ENCODE data around the gene TENM3.

TENM3 gene

DNA sequence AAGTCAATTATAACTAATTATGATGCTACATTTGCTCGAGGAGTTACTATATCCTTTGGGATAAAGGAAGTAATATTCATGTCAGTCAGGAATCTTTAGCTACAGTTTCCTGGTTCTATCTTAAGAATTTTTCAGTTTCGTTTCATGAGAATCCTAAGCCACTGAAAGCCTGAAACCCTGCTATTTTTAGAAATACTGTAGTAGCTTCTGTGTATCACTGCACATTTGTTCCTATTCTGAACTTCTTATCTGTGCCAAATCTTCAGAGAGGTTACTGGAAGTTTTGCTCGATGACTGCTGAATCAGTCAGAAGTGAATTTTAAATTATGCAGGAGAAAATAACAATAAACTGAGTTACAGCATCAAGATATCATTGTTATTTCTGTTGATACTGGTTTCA, 249.2 kb downstream of the TENM3 start:
- H3K9me3 ChIP-seq (ENCODE audit: control insufficient read depth in 2 of 2, low read length in 2 of 2) = no peaks in the 10 kb centered on the region
- H3K4me3 ChIP-seq (ENCODE audit: low read length in 2 of 2) = no peak overlapping the region
- H3K9ac ChIP-seq (ENCODE audit: low read depth in 1 of 2, low read length in 2 of 2) = no peak overlapping the region
- no peak overlapping the region for H3K27ac ChIP-seq (ENCODE audit: low read depth in 2 of 2, low read length in 2 of 2)
- no peaks in the 10 kb centered on the region for H3K36me3 ChIP-seq (ENCODE audit: control insufficient read depth in 2 of 2, insufficient read depth in 2 of 2, low read length in 2 of 2)
- no peaks in the 10 kb centered on the region for H3K27me3 ChIP-seq (ENCODE audit: control insufficient read depth in 2 of 2, insufficient read depth in 2 of 2, low read length in 2 of 2)
- no peaks in the 10 kb centered on the region for H3K4me1 ChIP-seq (ENCODE audit: control insufficient read depth in 2 of 2, insufficient read depth in 2 of 2, low read length in 2 of 2)

DNA sequence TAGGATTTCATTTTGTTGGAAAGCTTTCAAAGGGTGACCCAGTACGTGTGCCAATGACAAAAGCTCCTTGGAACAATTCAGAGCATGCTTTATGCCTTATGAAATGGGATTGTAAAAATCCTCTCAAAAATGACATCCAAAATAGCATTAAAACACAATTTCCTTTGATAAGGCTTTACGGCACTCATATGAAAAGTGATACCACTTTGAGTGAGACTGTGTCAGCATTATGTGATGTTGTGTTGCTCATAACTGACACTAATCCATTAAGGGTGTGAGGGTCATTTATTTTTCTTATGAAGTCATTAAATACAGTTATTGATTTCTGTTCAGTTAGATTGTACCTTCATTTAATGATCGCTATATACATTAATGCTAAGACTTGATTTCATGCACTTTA, 250.2 kb downstream of the TENM3 start:
- no peaks in the 10 kb centered on the region for H3K4me1 ChIP-seq (ENCODE audit: control insufficient read depth in 2 of 2, insufficient read depth in 2 of 2, low read length in 2 of 2)
- no peaks in the 10 kb centered on the region for H3K36me3 ChIP-seq (ENCODE audit: control insufficient read depth in 2 of 2, insufficient read depth in 2 of 2, low read length in 2 of 2)
- no peaks in the 10 kb centered on the region for H3K9me3 ChIP-seq (ENCODE audit: control insufficient read depth in 2 of 2, low read length in 2 of 2)
- no peak overlapping the region for H3K9ac ChIP-seq (ENCODE audit: low read depth in 1 of 2, low read length in 2 of 2)
- H3K27ac ChIP-seq (ENCODE audit: low read depth in 2 of 2, low read length in 2 of 2) = no peak overlapping the region
- H3K27me3 ChIP-seq (ENCODE audit: control insufficient read depth in 2 of 2, insufficient read depth in 2 of 2, low read length in 2 of 2) = no peaks in the 10 kb centered on the region
- no peak overlapping the region for H3K4me3 ChIP-seq (ENCODE audit: low read length in 2 of 2)

DNA sequence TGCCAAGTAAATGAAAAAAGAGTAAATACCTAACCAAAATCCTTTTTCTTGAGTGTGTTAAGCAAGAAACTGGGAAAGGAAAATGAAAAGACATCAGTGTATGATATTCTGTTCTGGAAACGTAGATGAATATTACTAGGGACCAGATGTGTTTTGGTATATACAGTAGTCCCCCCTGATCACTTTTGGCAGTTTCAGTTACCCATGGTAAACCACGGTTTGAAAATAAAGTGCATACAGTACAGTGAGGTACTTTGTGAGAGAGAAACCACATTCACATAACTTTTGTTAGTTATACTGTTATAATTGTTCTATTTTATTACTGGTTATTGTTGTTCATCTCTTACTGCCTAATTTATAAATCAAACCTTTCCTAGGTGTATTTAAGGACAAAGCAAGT, 250.9 kb downstream of the TENM3 start:
- Histone ChIP-seq H3K36me3 (ENCODE audit: control insufficient read depth in 2 of 2, insufficient read depth in 2 of 2, low read length in 2 of 2) (no peaks in the 10 kb centered on the region), H3K4me1 (ENCODE audit: control insufficient read depth in 2 of 2, insufficient read depth in 2 of 2, low read length in 2 of 2) (no peaks in the 10 kb centered on the region), H3K27me3 (ENCODE audit: control insufficient read depth in 2 of 2, insufficient read depth in 2 of 2, low read length in 2 of 2) (no peaks in the 10 kb centered on the region), H3K9me3 (ENCODE audit: control insufficient read depth in 2 of 2, low read length in 2 of 2) (no peaks in the 10 kb centered on the region), H3K9ac (ENCODE audit: low read depth in 1 of 2, low read length in 2 of 2) (no peak overlapping the region), H3K27ac (ENCODE audit: low read depth in 2 of 2, low read length in 2 of 2) (no peak overlapping the region), H3K4me3 (ENCODE audit: low read length in 2 of 2) (no peak overlapping the region)

DNA sequence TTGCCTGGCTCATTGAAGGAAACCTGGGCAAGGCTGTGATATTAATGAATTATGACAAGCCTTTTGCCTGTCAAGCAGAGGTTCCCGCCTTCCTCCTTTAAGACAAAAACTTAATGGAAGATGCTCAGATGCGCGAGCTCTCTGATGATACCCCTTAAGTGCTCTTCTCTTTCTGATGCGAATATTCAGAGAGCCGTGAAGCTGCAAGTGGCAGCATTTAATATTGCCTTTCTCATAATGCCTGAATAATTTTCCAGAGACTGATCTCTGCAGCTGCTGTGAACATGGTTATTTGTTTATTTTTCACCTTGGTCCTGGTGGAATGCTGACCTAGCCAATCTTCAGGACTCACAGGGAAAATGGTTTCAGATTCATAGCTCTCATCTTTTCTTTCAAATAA, 251.8 kb downstream of the TENM3 start:
- Histone ChIP-seq H3K36me3 (ENCODE audit: control insufficient read depth in 2 of 2, insufficient read depth in 2 of 2, low read length in 2 of 2) (no peaks in the 10 kb centered on the region), H3K27me3 (ENCODE audit: control insufficient read depth in 2 of 2, insufficient read depth in 2 of 2, low read length in 2 of 2) (no peaks in the 10 kb centered on the region), H3K27ac (ENCODE audit: low read depth in 2 of 2, low read length in 2 of 2) (no peak overlapping the region), H3K9me3 (ENCODE audit: control insufficient read depth in 2 of 2, low read length in 2 of 2) (no peaks in the 10 kb centered on the region), H3K4me1 (ENCODE audit: control insufficient read depth in 2 of 2, insufficient read depth in 2 of 2, low read length in 2 of 2) (no peaks in the 10 kb centered on the region), H3K4me3 (ENCODE audit: low read length in 2 of 2) (no peak overlapping the region), H3K9ac (ENCODE audit: low read depth in 1 of 2, low read length in 2 of 2) (no peak overlapping the region)

DNA sequence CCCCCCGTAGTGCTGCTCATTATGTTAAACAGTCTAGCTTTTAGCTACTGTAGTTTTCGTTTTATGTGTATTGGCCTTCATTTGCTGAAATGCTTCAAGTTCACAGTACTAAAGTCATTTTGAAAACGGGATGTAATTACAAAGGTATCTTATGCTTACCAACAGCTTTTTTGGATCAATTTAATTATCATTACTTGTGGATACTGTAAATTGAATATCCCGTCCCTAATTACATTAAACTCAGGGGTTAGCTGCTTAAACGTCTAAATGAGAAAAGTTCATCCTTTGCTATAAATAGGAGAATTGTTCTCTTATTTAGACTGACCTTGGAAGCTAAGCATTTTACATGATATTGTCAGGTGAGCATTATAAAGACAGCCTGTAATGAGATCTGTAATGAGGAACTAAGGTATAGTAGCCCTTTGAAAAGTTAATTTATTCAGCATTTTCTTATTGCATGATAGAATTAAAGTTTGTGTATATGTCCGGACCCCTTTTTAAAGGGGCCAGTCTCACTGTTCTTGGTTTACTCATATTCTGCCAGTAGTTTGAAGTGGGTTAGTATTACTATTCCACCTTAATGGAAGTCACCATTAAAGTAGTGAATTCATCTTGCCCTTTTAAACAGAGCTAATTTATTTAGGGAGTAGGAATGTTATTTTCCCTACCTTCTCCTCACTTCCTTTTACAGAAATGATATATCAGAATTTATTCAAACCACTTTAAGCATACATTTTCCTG, 252.6 kb downstream of the TENM3 start:
- H3K27ac ChIP-seq (ENCODE audit: low read depth in 2 of 2, low read length in 2 of 2) = no peak overlapping the region
- H3K4me1 ChIP-seq (ENCODE audit: control insufficient read depth in 2 of 2, insufficient read depth in 2 of 2, low read length in 2 of 2) = no peaks in the 10 kb centered on the region
- no peaks in the 10 kb centered on the region for H3K36me3 ChIP-seq (ENCODE audit: control insufficient read depth in 2 of 2, insufficient read depth in 2 of 2, low read length in 2 of 2)
- H3K27me3 ChIP-seq (ENCODE audit: control insufficient read depth in 2 of 2, insufficient read depth in 2 of 2, low read length in 2 of 2) = no peaks in the 10 kb centered on the region
- no peaks in the 10 kb centered on the region for H3K9me3 ChIP-seq (ENCODE audit: control insufficient read depth in 2 of 2, low read length in 2 of 2)
- no peak overlapping the region for H3K4me3 ChIP-seq (ENCODE audit: low read length in 2 of 2)
- no peak overlapping the region for H3K9ac ChIP-seq (ENCODE audit: low read depth in 1 of 2, low read length in 2 of 2)

DNA sequence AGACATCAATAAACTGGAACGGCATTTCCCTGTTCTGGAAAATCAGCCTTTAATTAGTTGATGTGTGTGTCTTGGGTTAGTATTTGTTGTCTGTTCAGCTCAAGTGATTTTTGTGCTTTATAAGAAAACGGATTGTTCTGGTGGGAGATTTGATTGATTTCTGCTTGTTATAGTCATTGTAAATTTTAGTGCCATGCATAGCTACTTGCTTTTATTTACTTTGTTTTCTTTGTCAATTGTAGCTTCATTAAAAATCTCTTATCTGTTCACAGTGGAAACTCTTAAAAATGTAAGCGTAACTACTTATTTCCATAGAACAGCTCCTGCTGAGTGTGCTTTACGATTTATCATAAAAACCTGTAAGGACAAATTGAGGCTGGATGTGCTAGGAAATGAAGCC, 253.2 kb downstream of the TENM3 start:
- Histone ChIP-seq H3K9me3 (ENCODE audit: control insufficient read depth in 2 of 2, low read length in 2 of 2) (no peaks in the 10 kb centered on the region), H3K4me3 (ENCODE audit: low read length in 2 of 2) (no peak overlapping the region), H3K4me1 (ENCODE audit: control insufficient read depth in 2 of 2, insufficient read depth in 2 of 2, low read length in 2 of 2) (no peaks in the 10 kb centered on the region), H3K36me3 (ENCODE audit: control insufficient read depth in 2 of 2, insufficient read depth in 2 of 2, low read length in 2 of 2) (no peaks in the 10 kb centered on the region), H3K27ac (ENCODE audit: low read depth in 2 of 2, low read length in 2 of 2) (no peak overlapping the region), H3K9ac (ENCODE audit: low read depth in 1 of 2, low read length in 2 of 2) (no peak overlapping the region), H3K27me3 (ENCODE audit: control insufficient read depth in 2 of 2, insufficient read depth in 2 of 2, low read length in 2 of 2) (no peaks in the 10 kb centered on the region)

DNA sequence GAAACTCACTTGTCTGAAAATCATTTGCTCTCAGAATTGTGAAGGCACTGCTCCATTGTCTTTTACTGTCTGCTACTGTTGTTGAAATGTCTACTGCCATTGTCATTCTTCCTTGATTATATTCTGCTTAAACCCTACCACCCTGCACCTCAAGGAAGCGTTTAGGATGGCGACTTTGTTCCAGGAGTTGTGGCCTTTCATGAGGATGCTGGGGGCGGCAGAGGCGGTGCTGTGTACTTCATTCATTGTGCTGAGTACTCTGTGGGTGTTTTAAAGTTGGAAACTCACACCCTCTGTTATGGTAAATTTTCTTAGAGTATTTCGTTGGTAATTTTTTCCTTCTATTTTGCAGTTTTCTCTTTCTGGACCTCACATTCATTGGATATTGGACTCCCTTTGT, 258.9 kb downstream of the TENM3 start:
- Histone ChIP-seq H3K9me3 (ENCODE audit: control insufficient read depth in 2 of 2, low read length in 2 of 2) (no peaks in the 10 kb centered on the region), H3K27me3 (ENCODE audit: control insufficient read depth in 2 of 2, insufficient read depth in 2 of 2, low read length in 2 of 2) (no peaks in the 10 kb centered on the region), H3K4me1 (ENCODE audit: control insufficient read depth in 2 of 2, insufficient read depth in 2 of 2, low read length in 2 of 2) (no peaks in the 10 kb centered on the region), H3K27ac (ENCODE audit: low read depth in 2 of 2, low read length in 2 of 2) (no peak overlapping the region), H3K36me3 (ENCODE audit: control insufficient read depth in 2 of 2, insufficient read depth in 2 of 2, low read length in 2 of 2) (no peaks in the 10 kb centered on the region), H3K9ac (ENCODE audit: low read depth in 1 of 2, low read length in 2 of 2) (no peak overlapping the region), H3K4me3 (ENCODE audit: low read length in 2 of 2) (no peak overlapping the region)

DNA sequence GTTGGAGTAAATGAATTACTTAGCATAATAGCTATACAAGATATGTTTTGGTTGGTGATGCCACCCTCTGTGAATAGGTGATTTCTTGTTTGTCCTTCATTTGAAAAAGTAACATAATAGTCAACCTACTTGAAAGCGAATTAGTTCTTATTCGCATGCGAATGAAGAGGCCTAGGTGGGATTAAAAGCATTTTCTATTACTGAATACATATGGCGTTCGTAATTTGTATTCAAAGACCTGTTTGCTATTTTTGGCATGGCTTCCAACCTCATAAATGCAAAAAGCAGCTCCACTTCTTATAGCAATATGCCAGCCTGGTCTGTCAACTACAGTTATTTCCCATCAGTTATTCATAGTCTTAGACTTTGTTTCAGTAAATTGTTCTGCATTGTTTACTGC, 261.3 kb downstream of the TENM3 start:
- Histone ChIP-seq H3K4me1 (ENCODE audit: control insufficient read depth in 2 of 2, insufficient read depth in 2 of 2, low read length in 2 of 2) (no peaks in the 10 kb centered on the region), H3K4me3 (ENCODE audit: low read length in 2 of 2) (no peak overlapping the region), H3K9ac (ENCODE audit: low read depth in 1 of 2, low read length in 2 of 2) (no peak overlapping the region), H3K36me3 (ENCODE audit: control insufficient read depth in 2 of 2, insufficient read depth in 2 of 2, low read length in 2 of 2) (no peaks in the 10 kb centered on the region), H3K27ac (ENCODE audit: low read depth in 2 of 2, low read length in 2 of 2) (no peak overlapping the region), H3K9me3 (ENCODE audit: control insufficient read depth in 2 of 2, low read length in 2 of 2) (no peaks in the 10 kb centered on the region), H3K27me3 (ENCODE audit: control insufficient read depth in 2 of 2, insufficient read depth in 2 of 2, low read length in 2 of 2) (no peaks in the 10 kb centered on the region)

DNA sequence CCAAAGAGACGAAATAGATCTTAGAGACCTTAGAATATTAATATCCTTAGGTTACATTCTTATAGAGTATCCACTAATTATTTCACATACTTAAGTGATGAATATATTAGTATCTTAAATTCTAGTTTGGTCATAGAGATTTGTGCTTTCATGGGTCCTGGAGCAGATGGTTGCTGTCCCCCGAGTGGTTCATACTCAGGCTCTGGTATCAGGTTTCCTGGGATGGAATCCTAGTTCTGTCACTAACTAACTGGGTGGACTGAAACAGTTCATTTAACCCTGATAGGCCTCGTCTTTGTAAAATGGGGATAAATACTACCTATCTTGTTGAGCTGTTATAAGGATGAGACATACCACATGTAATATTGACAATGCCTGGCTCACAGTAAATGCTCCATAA, 264.6 kb downstream of the TENM3 start:
- no peaks in the 10 kb centered on the region for H3K9me3 ChIP-seq (ENCODE audit: control insufficient read depth in 2 of 2, low read length in 2 of 2)
- H3K4me1 ChIP-seq (ENCODE audit: control insufficient read depth in 2 of 2, insufficient read depth in 2 of 2, low read length in 2 of 2) = no peaks in the 10 kb centered on the region
- no peak overlapping the region for H3K27ac ChIP-seq (ENCODE audit: low read depth in 2 of 2, low read length in 2 of 2)
- H3K4me3 ChIP-seq (ENCODE audit: low read length in 2 of 2) = no peak overlapping the region
- H3K9ac ChIP-seq (ENCODE audit: low read depth in 1 of 2, low read length in 2 of 2) = no peak overlapping the region
- H3K27me3 ChIP-seq (ENCODE audit: control insufficient read depth in 2 of 2, insufficient read depth in 2 of 2, low read length in 2 of 2) = peaks cover 0 to 2% of the 10 kb centered on the region in 2 donors
- H3K36me3 ChIP-seq (ENCODE audit: control insufficient read depth in 2 of 2, insufficient read depth in 2 of 2, low read length in 2 of 2) = no peaks in the 10 kb centered on the region

DNA sequence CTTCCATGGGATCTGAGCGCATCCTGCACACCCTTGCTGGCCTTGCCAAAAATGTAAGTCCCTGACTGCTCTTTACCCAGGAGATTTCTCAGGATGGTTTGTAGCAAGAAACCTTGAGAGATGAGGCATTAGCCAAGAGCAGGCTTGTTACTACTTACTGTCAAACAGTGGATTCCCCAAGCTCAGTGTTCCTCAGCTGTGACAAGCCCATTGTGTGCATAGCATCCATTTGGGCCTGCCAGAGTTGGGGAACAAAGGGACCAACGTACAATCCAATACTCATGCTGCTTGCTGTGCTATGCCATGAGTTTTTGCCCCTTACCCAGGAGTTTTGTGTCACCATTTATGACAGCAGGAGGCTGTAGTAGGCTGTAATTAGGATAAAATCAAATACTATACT, 267.6 kb downstream of the TENM3 start:
- Histone ChIP-seq H3K36me3 (ENCODE audit: control insufficient read depth in 2 of 2, insufficient read depth in 2 of 2, low read length in 2 of 2) (no peaks in the 10 kb centered on the region), H3K4me1 (ENCODE audit: control insufficient read depth in 2 of 2, insufficient read depth in 2 of 2, low read length in 2 of 2) (no peaks in the 10 kb centered on the region), H3K9me3 (ENCODE audit: control insufficient read depth in 2 of 2, low read length in 2 of 2) (no peaks in the 10 kb centered on the region), H3K27ac (ENCODE audit: low read depth in 2 of 2, low read length in 2 of 2) (no peak overlapping the region), H3K4me3 (ENCODE audit: low read length in 2 of 2) (no peak overlapping the region), H3K9ac (ENCODE audit: low read depth in 1 of 2, low read length in 2 of 2) (no peak overlapping the region), H3K27me3 (ENCODE audit: control insufficient read depth in 2 of 2, insufficient read depth in 2 of 2, low read length in 2 of 2) (peaks cover 0 to 2% of the 10 kb centered on the region in 2 donors)

Data from mucosa of rectum (tissue), 2 donors.